Stimulated activated CD8-positive, alpha-beta memory T cell treated with anti-CD3 and anti-CD28 coated beads, Interleukin-7, amount 100 ng/mL, for 4 hours (primary cell): Measurements from ENCODE around the gene ASTN2.

Source experiments
- DNase-seq, 2 donors: peaks; one replicate each; pipeline ENCODE4 v3.0.0-alpha.2; 2020; ENCODE audit warnings: low read depth in 2 of 2

Gene ASTN2

GRCh38 chr9:116525611-116526010 is 889.2 kb downstream of the ASTN2 start:
- DNase-seq: no peak

DNA sequence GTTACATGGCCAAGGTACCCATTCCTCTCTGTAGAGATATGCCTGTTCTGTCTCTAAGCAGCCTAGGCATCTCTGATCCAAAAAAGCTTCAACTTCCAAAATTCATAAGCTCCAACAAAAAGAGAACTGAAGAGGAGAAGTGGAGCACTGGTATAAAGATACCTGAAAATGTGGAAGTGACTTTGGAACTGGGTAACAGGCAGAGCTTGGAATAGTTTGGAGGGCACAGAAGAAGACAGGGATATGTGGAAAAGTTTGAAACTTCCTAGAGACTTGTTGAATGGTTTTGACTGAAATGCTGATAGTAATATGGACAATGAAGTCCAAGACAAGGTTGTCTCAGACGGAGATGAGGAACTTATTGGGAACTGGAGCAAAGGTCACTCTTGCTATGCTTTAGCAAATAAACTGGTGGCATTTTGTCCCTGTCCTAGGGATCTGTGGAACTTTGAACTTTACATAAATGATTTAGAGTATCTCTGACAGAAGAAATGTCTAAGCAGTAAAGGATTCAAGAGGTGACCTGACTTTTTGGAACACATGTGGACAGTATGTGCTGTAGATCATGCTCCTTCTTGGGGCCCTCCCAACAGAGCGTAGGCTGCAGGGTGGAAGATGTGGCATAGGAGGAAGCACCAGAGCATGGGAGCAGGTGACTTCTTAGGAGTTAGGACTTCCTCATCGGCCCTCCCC is 889.9 kb downstream of the ASTN2 start:
- DNase-seq: no peak

GRCh38 chr9:116520218-116520617 is 894.6 kb downstream of the ASTN2 start:
- no peak for DNase-seq

- no peak for DNase-seq
Observed at GRCh38 chr9:116516456-116516855, 898.4 kb downstream of the ASTN2 start.

DNA sequence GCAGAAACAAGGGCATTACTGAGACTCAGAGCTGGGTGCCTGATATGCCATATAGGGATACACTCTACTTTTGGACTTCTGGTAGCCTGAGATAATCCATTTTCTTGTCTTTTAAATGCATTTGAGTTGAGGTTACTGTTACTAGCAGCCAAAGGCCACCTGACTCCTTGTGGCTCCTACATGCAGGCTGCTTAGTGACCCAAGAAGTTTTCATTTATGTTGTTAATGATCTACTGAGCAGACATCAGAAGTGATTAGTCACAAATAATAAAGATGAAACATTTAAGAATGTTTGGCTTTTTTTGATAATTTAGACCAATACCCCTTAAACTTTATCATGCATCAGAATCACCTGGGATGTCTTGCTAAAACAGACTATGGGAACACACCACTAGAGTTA is 899.3 kb downstream of the ASTN2 start:
- no peak for DNase-seq

DNA sequence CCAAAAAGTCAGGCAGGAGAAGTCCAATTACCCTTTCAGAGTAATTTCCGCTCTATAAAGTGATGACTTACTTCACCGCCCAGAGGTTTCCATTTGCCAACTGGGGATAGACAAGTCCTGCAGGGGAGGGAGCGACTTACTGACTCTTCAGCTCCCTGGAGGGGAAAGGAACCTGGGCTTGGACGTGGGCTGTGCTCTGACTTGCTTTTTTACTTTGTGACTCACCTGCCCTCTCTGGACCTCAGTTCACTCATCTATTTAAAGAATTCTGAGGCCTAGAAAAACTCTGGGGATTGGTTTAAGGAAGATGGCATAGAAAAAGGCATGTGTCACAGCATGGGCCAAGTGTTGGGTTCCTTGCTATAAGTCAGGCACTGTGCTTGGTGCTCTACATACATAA is 908.2 kb downstream of the ASTN2 start:
- DNase-seq: no peak

DNA sequence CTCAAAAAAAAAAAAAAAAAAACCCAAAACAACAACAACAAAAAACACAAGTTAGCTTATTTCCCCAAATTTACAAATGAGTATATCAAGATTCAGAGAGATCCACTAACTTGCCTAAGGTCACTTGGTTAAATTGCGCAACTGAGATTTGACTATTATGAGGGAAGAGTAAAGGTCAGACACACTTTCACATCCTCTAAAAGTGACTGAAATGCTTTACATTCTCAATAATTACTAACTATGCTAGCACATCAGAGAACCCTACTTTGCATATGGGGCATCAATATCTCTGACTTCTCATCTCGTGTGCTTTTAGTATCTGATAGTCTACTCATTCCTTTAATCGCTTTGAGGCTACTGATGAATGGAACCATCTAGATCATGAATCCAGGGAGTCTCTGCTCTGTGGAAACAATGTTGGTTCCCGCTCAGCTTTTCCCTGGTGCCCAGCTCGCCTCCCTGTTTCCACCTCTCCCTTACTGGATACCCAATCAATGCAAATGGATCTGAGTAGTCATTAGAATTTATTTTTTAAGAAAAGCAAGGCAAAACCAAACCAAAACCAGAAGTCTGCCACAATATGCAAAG is 909.9 kb downstream of the ASTN2 start:
- no peak for DNase-seq

DNA sequence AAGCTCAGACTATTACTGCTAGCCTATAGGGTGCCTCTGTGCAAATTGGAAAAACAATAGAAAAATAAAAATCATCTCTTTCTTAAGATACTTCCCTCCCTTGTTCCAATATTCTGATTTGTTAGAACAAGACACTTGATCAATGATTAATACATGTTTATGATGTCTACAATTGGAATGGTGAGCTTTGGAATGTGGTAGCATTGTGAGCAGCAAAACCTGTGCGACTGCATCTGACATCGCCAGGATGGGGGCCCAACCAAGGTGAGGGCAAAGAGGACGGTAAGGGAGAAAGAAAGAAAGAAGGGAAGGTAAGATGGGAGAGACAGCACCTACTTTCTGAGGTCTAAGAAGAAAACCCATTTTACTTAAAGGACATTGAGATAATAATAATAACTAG is 910.8 kb downstream of the ASTN2 start:
- no peak for DNase-seq

DNA sequence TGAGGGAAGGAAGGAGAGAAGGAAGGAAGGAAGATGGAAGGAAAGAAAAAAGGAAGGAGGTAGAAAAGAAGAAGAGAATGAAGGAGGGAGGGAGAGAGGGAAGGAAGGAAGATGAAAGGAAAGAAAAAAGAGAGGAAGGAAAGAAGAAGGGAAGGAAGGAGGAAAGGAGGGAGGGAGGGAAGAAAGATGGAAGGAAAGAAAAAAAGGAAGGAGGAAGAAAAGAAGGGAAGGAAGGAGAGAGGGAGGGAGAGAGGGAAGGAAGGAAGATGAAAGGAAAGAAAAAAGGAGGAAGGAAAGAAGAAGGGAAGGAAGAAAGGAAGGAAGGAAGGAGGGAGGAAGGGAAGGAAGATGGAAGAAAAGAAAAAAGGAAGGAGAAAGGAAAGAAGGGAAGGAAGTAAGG is 912.1 kb downstream of the ASTN2 start:
- no peak for DNase-seq

- DNase-seq: no peak
Observed at GRCh38 chr9:116501871-116502270, 913.0 kb downstream of the ASTN2 start.

GRCh38 chr9:116499986-116500871 is 914.6 kb downstream of the ASTN2 start:
- no peak for DNase-seq

GRCh38 chr9:116499434-116499833 is 915.4 kb downstream of the ASTN2 start:
- no peak for DNase-seq

GRCh38 chr9:116497095-116497890 is 917.6 kb downstream of the ASTN2 start:
- DNase-seq: no peak

DNA sequence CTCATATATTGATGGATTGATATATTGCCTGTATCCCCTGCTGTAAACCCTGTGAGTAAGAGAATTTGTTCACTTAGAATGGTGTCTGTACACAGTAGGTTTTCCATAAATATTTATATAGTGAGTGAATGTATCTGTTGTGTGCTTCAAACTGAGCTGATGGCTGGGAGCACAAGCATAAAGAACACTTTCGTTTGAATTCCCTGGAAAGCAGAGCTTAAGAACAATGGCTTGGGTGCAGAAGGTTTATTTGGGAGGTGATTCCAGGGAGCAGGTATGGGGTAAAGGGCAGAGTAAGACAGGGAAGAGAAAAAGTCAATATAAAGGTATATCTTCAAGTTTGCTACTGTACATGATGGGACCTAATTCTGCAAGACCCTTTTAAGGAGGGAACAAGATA is 918.7 kb downstream of the ASTN2 start:
- no peak for DNase-seq

- no peak for DNase-seq
Observed at GRCh38 chr9:116495725-116496124, 919.1 kb downstream of the ASTN2 start.

GRCh38 chr9:116494815-116495634 is 919.8 kb downstream of the ASTN2 start:
- DNase-seq: no peak

DNA sequence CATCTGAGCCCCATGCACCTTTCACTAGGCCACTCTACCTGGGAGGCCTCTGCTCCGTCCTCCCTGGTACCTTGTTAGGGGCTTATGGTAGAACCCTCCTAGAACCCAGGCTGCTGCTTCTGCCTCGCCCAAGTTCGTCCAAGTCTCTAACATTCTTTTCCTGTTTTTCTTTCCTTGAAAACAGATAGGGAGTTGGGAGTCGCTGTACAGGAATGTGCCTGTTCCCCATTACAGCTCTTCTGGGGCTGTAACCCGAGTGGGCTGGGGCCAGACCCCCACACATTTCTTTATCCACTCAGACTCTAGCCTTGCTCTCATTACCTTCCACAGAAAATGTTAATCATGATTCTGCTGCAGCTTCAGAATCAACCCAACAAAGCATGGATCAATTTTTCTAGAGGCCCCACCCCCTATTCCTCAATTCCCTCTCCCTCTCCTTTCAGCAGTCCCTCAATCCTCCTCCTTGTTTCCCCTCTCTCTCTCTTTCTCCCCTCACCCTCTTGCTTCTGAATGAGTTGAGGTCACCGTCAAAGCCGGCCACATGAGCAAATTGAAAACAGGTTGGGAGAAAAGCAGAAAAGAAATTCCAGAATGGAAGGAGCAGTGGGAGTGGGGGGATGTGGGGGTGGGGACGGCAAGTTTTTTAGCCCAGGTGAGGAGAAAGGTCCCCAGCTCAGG is 921.5 kb downstream of the ASTN2 start:
- DNase-seq: no peak

GRCh38 chr9:116491659-116492058 is 923.2 kb downstream of the ASTN2 start:
- DNase-seq: no peak

DNA sequence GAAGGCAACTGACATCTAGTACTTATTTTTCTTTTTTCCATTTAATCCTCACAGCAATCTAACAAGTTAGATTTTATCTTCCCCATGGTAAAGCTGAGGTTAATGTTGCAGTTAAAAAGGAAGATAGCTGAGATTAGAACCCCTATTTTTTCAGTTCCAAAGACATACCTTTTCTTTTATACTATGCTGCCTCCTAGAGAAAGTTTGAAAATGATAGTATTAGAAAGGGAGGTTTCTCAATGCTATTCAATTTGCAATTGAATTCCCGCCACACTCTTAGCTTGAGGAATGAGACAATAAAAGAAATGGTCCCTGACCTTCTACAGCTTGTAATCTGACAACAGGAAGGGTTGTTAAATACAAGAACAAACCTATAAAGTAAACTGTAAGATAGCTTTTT is 923.6 kb downstream of the ASTN2 start:
- no peak for DNase-seq

DNA sequence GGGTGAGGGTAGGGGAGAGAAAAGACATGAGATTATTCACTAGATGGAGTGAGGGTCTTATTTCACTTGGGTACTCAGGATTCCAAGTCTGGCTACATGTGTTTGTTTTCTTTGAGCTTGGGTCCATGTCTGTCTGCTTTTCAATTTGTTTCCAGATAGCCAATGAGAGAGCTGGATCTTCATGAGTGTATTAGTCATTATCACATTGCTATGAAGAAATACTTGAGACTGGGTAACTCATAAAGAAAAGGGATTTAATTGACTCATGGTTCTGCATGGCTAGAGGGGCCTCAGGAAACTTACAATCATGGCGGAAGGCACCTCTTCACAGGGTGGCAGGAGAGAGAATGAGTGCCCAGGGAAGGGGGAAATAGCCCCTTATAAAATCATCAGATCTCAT is 924.5 kb downstream of the ASTN2 start:
- no peak for DNase-seq

GRCh38 chr9:116488373-116488772 is 926.5 kb downstream of the ASTN2 start:
- DNase-seq: no peak
